ENCODE data around the gene ELANE.

DNA sequence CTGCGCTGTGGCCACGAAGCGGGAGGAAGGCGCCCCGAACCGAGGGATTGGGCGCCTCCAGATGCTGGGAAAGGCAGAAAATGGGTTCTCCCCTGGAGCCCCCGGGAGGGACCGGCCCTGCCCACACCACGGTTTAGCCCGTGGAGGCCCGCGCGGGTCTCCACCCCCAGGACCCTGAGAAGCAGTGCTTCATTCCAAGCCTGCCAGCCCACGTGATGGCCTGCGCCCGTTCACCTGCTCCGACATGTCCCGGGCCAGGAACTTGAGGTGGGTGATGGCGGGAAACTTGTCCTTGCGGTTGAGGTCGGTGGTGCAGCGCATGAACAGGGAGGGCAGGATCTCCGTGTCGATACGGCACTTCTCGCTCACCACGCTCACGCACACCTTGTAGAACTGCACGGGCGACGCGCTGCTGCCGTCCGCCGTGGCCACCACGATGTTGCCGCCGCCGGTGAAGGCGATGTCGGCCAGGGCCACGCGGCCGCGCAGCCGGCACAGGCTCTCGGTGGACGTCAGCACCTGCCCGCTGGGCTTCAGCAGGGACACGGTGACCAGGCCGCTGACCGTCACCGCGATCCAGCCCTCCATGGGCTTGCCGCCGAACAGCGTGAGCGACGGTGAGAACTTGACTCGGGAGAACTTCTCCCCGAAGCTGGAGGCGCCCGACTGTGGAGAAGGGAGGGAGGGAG is 33.6 kb downstream of the ELANE start:
- TF ChIP-seq CTCF (IDR thresholded peaks at IDR 0.05) (no peak), ZFX (IDR thresholded peaks at IDR 0.05; ENCODE audit: borderline replicate concordance) (no peak)

Data from 22Rv1 (cell line).